Measurements from ENCODE around the gene FAM222B.
"Not testable (repeated sequence)": the region's sequence is repeated elsewhere in the genome, so short reads cannot be mapped to it uniquely, and the experiment has no call there.

GRCh38 chr17:28794846-28795441, 47.6 kb downstream of the FAM222B start:
- TF ChIP-seq, protein P1, sequence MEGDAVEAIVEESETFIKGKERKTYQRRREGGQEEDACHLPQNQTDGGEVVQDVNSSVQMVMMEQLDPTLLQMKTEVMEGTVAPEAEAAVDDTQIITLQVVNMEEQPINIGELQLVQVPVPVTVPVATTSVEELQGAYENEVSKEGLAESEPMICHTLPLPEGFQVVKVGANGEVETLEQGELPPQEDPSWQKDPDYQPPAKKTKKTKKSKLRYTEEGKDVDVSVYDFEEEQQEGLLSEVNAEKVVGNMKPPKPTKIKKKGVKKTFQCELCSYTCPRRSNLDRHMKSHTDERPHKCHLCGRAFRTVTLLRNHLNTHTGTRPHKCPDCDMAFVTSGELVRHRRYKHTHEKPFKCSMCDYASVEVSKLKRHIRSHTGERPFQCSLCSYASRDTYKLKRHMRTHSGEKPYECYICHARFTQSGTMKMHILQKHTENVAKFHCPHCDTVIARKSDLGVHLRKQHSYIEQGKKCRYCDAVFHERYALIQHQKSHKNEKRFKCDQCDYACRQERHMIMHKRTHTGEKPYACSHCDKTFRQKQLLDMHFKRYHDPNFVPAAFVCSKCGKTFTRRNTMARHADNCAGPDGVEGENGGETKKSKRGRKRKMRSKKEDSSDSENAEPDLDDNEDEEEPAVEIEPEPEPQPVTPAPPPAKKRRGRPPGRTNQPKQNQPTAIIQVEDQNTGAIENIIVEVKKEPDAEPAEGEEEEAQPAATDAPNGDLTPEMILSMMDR (IDR thresholded peaks at IDR 0.05) = not testable (repeated sequence)
- TF ChIP-seq EZH2phosphoT487, EZH2 (IDR thresholded peaks at IDR 0.05): not testable (repeated sequence)
